HG03575 (cell line): ENCODE measurements around the gene RSBN1.

Experiments
- ATAC-seq: cut with Tn5 transposase; IDR thresholded peaks from one replicate; pipeline ENCODE4 v1.9.1; 2021; ENCODE audit not compliant: unreplicated experiment, insufficient number of reproducible peaks, low FRiP score; ENCODE audit errors: extremely low read depth

RSBN1 gene

GRCh38 chr1:113821916-113822315, 9.6 kb upstream of the RSBN1 start:
- ATAC-seq: no peak

GRCh38 chr1:113818578-113818977, 6.3 kb upstream of the RSBN1 start:
- ATAC-seq: no peak

- no peak for ATAC-seq
Observed at GRCh38 chr1:113813218-113813617, 942 bp upstream of the RSBN1 start.

GRCh38 chr1:113812661-113813135, 422 bp upstream of the RSBN1 start:
- no peak for ATAC-seq

GRCh38 chr1:113811156-113811887, 954 bp downstream of the RSBN1 start:
- ATAC-seq: no peak

- ATAC-seq: no peak
Observed at GRCh38 chr1:113809670-113810602, 2.3 kb downstream of the RSBN1 start.

GRCh38 chr1:113808450-113809195, 3.7 kb downstream of the RSBN1 start:
- ATAC-seq: no peak

GRCh38 chr1:113805639-113806038, 6.6 kb downstream of the RSBN1 start:
- ATAC-seq: no peak

- no peak for ATAC-seq
Observed at GRCh38 chr1:113805256-113805531, 7.1 kb downstream of the RSBN1 start.

- ATAC-seq: no peak
Observed at GRCh38 chr1:113804421-113805255, 7.6 kb downstream of the RSBN1 start.

GRCh38 chr1:113802367-113803007, 9.8 kb downstream of the RSBN1 start:
- no peak for ATAC-seq

- no peak for ATAC-seq
Observed at GRCh38 chr1:113800487-113800886, 11.8 kb downstream of the RSBN1 start.

GRCh38 chr1:113797472-113797871, 14.8 kb downstream of the RSBN1 start:
- ATAC-seq: no peak

GRCh38 chr1:113793878-113794834, 18.1 kb downstream of the RSBN1 start:
- ATAC-seq: no peak

- no peak for ATAC-seq
Observed at GRCh38 chr1:113792986-113793385, 19.3 kb downstream of the RSBN1 start.

- ATAC-seq: peak; percentile 61
Observed at GRCh38 chr1:113792471-113792870, 19.8 kb downstream of the RSBN1 start.

- no peak for ATAC-seq
Observed at GRCh38 chr1:113788802-113789201, 23.5 kb downstream of the RSBN1 start.
